Stimulated activated CD8-positive, alpha-beta memory T cell treated with anti-CD3 and anti-CD28 coated beads, Interleukin-12 subunit alpha, Interleukin-12 subunit beta, amount 100 ng/mL, for 24 hours (primary cell): ENCODE results near the gene TBC1D2B.
A peak's percentile ranks its signal among the peaks of the same experiment; 100 is the strongest.

Experiments
- DNase-seq: peaks from one replicate; pipeline ENCODE4 v3.0.0-alpha.2; 2020; ENCODE audit errors: extremely low read depth

TBC1D2B gene

DNA sequence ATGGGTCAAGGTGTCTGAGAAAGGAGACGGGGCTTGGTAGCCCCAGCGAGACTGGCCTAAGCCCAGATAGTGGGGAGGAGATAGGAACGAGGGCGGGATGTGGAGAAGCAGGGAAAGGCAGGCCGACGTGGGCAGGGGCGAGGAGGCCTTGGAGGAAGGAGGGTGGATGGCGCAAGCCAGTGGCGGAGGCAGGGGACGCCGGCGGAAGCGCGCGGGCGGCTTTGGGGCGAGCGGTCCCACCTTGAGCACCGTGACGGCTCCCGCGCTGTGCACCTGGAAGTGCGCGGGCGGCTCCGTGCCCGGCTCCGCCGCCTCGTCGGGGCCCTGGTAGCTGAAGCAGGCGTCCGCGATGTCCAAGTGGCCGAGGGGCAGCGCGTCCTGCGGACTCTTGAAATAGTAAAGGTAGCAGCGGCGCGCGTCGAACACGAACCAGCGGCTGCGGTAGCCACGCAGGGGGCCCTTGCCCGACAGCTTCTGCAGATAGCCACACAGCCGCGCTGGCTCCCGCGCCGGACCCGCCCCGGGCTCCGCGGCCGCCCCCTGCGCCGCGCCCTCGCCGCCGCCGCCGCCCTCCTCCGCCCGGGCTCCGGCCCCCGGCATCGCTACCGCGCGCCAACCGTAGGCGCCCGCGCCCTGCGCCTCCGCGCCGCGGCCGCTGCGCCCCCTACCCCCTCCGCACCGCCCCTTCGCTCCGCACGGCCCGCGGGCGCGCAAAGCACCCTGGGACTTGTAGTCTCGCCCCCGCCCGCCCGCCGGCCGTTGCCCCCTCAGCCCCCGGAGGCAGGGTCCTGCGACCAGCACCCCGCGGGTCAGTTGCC, at the start of gene TBC1D2B:
Gene TBC1D2B, minus strand, starts transcription at position 659 of the 818 bp plus-strand sequence. Its CDS starts 59 bp downstream, at position 600.
- DNase-seq: peak; percentile 36

DNA sequence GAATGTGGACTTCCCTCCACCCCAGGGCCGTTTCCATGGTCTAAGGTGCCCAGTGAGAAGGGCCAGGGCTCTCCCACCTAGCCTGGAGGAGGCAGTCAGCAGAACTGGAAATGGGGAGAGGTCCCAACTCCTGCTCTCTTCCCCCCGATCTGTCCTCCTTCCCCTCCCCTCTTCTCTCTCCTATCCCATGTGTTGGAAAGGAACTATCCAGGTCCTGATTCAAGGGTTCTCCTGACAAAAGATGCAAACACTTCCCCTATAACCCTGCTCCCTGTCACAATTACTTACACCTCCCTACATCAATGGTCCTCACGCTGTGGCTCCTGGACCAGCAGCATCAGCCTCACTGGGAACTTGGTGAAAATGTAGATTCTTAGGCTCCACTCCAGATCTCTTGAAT, 47.8 kb upstream of the TBC1D2B start:
- no peak for DNase-seq

DNA sequence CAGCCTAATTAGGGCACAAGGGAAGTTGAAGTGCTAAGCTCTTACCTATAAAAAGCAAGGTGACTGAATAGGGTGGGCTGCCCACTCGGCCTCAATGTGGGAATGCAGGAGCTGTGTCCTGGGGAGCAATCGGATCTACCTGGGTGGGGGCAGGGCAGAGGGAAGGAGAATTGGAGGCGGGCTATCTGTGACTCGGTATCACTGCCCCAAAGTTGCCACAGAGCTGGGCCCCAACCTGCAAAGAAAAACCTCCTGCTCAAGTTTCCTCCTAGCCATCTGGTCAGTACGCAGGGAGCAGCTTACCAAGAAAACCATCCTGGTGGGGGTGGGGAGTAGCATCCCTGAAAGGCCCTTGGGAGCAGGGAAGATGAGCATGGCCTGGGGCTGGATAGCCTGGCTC, 43.0 kb upstream of the TBC1D2B start:
- no peak for DNase-seq

DNA sequence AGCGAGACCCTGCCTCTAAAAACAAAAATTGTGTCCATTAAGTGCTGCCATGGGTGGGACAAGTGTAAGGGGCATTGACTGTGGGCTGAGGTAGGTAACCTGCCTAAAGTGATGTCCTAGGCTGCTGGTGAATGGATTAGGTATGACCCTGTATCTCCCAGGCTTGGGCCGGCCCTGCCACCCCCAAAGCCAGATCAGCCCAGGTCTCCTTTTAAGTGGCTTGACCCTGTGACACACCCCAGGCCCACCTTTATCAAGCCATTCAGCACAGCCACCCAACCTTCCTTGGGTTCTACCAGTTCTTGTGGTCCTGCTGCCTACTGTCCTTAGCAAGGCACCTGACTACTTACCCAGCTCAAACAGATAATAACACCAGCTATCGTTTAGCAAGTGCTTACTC, 35.0 kb upstream of the TBC1D2B start:
- no peak for DNase-seq

DNA sequence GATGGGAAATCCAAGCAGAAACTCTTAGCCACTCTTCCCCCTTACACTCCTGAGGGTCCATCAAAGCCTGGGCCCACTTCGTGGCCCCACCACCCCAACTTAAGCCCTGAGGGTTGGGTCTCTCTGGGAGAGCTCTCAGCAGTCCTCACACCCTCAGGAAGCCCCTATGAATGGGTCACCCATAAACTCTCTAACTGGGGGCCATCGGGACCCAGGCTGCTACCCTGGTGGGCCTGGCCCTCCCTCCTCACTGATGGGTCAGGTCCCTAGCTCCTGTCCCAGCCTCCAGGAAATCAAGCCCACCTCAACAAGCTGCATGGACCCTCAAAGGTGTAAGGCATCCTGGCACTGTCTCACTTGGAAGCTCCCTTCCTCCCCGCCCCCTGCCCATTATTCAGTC, 34.3 kb upstream of the TBC1D2B start:
- no peak for DNase-seq

DNA sequence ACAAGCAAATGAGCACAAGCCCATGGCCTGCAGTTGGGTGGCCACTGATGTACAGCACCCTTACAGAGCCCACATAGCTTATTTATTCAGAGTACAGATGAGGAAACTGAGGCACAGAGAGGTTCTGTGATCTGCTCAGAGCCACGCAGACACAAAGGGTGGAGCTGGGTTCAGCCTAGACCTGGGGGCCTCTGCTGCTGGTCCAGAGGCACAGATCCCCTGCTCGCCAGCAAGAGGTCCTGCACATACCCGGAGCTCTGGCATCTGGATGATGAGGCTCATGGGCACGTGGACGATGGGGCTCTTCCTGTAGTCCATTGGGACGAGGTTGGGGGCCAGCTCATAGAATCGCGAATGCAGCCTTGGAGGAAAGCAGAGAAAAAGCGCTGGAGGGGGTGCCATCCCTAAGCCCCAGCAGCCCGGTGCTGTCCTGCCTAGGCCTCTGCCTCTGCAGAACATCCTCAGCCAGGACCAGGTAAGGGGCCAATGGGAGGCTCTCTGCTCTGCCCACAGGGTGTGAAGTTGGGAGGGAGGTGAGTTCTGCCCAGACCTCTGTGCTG, 33.5 kb upstream of the TBC1D2B start:
- DNase-seq: no peak

DNA sequence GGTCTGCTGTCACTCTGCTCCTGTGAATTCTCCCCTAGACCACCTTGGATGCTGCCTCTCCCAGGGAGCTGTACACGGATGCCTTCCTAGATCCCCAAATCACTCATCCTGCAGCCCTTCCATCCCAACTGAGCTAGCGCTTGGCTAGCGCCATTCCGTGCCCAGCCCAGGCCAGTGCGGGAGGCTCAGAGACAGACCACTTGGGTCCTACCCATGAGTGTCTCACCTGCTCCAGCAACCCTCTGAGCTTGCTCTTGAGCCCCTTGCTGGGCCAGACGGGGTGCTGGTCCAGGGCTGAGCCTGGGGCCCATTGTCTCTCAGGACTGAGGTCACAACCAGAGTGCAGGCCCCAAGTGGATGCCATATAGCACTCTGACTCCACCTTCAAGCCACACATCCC, 32.6 kb upstream of the TBC1D2B start:
- DNase-seq: no peak

DNA sequence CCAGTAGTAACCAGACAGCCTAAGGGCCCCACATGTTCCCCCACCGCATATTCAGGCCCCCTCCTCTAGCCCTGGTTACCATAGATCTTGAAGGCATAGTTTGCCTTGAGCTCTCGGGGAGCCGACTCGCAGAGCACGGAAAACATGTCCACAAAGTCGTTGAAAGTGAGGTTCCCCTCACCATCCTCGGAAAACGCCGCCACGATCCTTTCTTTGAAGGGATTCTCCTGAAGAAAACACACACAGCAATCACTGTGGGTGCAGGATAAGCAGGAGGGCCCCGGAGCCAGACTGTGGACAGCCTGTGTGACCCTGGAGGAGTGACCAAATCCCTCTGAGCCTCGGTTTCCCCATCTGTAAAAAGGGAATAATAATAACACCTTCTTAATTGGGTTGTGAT, 31.6 kb upstream of the TBC1D2B start:
- DNase-seq: no peak

DNA sequence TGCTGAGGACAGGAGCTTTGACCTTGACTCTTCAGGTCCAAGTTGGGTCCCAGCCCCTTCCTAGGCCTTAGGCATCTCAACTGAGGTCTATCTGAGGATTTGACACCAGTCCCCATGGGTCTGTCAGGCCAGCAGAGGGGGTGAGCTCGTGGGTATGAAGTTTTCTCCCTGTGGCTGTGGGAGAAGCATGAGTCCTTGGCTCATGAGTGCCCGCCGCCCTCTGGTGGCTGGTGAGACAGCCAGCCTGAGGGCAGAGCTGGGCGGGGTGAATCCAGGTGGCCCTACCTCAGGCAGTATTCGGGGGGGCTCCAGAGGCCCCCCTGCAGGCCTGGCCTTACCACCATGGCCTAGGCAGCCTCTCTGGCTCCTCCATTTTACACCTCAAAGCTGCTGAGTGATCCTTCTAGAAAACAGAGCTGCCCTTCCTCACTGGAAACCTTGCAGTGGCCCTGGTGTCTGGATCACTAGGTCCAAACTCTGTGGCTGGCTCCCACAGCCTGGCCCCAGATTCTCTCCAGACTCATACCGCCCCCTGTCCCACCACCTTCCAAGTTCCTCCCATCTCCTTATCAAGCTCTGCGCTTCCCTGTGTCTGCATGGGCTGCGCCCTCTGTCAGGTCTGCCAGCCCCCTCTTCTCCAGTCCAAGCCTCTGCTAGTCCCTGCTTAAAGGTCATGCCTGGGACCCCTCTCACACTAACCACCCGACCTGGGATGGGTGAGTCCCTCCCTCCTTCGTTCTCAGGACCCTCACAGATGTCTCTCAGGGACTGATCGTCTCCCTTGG, 31.0 kb upstream of the TBC1D2B start:
- DNase-seq: peak; percentile 49

DNA sequence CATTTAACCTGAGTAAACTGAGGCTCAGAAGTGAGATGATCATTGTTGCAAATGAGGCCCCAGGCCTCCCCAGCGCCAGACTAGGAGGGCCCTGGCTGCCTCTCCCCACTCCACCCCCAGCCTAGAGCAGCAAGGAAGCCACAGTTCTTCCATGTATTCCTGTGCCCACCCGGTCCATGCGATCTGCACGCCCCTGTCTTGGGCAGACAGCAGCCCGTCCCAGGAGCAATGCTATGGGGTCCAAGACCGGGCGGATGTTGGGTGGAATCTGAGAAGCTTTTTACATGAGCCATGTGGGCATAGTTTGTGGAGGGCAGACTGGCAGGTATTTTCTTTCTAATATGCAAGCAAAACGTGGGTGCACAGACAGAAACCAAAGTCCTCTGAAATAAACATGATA, 30.0 kb upstream of the TBC1D2B start:
- no peak for DNase-seq

DNA sequence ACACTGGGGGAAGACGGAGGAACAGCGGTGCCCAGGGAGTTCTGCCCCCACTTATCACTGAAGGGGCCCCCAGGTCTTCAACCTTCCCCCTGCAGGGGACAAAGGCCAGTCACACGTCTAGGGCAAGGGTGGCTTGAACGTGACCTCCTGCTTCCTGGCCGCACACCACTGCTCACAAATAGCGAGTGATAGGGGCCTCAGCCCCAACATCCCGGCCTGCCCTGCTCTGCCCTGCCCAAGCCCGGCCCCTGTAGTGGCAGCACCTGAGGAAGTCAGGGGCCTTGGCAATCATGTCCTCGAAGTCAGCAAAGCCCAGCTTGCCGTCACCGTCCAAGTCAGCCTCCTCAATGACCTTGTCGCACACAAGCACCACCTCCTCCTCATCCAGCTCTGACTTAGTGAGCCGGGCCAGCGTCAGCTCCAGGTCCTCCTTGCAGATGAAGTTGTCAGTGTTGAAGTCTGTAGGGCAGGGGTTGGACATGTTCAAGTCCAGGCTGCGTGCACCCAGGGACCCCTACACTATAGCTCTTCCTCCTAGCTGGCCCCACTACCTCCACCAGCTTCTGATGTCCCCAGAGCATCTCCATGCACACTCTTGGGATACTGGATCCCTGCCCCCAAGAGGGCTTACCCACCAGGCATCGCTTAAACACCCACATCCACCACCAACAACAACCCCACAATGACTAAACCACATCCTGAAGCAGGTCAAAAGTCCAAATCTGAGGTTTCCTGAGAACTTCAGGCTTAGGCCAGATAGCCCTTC, 28.1 kb upstream of the TBC1D2B start:
- no peak for DNase-seq

DNA sequence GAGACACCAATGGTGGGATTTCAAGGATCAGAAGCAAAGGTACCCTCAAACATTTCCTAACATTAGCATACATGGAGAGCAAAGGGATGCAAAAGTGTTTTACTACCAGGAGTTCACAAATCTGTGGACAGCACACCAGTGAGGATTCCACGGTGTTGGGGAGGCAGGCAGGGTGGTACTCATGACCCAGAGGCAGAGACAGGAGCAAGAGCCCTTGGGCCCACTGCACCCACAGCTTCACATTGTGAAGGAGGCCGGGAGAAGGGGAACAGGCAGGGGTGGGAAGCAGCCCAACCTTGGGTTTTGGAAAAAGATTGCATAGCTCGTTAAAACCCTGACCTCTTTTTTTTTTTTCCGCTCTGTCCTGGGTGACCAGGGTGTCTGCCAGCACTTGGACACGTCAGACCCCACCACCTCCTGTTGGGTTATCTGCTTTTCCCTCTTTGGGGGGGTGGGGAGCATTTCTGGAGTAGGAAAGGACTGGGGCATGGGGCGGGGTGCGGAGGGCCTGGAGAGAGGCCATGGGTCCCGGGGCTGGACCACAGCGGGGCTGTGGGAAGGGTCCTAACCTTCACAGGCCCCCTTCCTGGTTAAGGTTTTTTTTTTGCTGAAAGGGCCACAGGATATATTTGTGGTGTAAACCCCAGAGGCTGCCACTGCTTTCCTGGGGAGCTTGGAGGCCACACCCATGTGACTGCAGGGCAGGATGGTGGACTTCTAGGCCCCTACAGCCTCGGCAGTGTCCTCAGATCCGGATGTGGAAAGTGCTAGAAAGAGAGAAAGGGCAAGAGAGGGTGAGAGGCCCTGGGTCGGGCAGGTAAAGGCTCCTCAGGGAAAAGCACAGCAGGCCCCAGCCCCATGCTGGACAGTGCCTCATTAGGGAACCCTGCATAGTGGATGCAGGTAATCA, 27.3 kb upstream of the TBC1D2B start:
- DNase-seq: no peak

DNA sequence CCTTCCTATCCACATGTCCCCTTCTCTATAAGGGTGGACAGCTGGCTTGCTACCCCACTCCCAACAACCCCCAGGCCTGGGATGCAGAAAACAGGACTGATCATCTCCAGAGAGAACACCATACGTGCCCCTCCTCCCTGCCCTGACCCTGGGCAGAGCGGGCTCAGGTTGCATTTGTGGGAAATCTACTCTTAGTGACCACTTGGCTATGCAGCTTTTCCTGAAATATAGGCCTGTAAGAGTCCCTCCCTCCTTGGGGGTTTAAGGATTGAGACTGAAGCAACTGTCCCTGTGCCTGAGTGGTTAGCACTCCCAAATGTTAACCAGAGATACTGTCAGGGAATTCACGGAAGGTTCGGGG, 26.6 kb upstream of the TBC1D2B start:
- DNase-seq: no peak

DNA sequence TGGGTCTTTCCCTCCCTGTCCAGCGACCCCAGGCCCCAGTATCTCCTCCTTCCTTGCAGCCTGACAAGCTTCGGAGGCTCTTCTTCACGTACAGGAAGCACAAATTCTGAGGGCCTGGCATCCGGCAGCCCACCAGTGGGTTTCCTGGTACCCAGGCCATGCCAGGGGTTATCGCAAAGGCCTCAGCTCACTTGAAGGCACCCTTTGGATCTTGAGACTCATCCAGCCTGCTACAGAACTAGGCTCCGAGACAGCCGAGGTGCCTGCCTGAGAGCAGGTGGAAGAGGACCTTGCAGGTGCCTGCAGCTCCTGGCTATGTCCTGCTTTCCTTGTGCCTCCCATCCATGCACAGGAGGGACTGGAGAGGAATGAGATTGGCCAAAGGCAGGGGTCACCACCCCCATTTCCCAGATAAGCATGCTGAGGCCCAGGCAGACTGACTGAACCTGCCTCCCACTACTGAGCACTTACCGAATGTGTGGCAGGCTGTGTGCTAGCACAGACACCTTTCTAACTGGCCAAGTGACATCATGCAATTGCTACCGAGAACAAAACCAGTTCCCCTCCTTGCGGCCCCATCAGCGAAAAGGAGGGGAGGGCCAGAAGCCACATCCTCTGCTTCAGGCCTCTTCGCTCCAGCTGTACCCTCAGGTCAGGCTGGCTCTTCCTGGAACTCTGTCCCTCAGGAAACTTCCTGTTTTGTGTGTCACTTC, 26.1 kb upstream of the TBC1D2B start:
- peak; percentile 23 for DNase-seq

DNA sequence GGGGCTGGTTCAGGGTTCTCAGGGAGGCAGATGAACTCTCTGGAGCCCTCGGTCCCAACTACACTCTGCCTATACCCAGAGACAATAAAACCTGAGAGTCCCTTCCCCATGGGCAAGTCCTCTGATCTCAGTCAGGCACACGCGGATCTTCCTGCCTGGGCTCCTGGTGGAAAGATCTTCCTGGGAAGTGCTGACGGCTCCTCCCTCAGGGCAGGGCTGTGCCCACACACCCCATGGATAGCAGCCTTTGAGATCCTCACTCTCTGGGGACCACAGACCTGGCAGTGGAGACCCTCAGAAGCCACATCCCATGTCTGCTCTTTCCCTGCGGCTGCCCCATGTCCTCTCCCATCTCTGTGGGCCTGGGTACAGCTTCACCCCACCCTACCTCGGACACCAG, 25.2 kb upstream of the TBC1D2B start:
- DNase-seq: no peak

DNA sequence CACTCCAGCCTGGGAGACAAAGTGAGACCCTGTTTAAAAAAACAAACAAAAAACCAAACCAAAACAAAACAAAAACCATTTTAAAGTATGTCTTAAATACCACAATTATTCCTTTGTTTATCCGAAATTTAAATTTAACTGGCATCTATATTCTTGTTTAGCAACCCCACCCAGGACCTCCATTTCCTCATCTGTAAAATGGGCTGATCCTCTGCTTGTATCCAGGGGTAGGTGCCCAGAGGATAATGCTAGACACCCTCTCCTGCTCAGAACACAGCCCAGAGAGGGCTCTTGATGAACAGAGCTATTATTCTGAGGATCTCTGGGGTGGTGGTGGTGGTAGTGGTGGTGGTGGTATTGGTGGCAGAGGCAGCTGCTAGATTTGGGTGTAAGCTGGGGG, 24.7 kb upstream of the TBC1D2B start:
- DNase-seq: no peak

DNA sequence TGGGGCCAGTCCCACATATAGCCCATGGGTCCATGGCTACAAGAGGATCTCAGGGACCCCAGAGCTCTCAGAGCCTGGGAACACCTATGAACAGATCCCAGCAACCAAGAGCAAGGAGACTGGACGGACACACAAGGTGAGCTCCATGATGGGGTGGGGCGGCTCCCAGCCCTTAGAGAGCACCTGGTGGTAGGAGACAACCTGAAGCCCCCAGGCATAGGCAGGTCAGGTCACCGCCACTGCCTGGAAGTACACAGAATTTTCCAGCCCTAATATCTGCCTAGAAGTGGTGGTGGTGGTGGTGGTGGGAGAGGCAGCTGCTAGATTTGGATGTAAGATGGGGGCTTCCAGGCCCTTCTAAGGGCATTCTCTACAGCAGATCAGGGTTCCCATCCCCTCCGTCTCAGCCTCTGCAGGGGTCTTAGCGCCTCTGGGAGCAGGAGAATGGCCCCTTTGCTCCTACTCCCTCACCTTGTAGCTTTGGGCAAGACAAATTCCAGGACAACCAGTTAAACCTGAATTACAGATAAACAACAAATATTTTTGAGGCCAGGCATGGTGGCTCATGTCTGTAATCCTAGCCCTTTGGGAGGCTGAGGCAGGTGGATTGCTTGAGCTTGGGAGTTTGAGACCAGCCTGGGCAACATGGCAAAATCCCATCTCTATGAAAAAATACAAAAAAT, 24.1 kb upstream of the TBC1D2B start:
- no peak for DNase-seq

DNA sequence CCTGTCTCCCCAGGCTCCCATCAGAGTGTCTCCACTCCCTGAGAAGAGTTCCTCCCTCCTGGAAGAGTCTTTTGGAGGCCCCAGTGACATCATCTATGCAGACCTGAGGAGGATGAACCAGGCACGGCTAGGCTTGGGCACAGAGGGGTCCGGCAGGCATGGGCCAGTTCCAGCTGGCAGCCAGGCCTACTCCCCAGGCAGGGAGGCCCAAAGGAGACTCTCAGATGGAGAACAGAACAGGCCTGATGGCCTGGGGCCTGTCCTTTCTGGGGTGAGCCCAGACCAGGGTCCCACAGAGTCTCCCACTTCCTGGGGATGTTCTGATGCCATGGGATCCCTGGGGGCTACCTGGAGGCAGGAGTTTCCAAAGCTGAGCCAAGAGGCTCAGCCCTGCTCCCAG, 23.4 kb upstream of the TBC1D2B start:
- DNase-seq: no peak

DNA sequence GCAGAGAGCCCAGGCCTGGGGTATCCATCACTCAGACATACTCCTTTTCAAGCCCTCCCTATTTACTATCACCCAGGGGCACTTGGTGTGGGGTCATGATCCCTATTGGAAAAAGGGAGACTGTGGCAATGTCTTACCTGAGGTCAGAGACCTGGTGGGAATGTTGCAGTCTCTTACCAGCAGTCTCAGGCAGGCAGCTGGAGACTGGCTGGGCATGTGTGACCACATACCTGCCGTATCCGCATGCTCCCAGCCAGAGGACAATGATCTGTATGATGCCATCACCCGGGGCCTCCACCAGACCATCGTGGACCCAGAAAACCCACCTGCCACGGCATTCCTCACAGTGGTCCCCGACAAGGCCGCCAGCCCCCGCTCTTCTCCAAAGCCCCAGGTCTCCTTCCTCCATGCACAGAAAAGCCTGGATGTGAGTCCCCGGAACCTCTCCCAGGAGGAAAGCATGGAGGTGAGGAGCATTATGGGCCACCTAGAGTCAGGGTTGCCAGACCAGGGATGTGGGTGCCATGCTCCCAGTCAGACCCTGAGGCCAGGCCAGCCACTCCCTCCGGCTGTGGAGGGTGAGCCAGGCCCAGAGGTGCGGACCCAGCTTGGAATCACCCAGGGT, 20.7 kb upstream of the TBC1D2B start:
- no peak for DNase-seq
